NCI-H524 (cell line): ENCODE results near the gene CD63.

Experiments
- DNase-seq, 2 experiments: peaks; one replicate each; lab custom pipeline; 2025; lab: John Stamatoyannopoulos, UW

CD63 gene

GRCh38 chr12:55720894-55721444, 7.8 kb downstream of the CD63 start:
- DNase-seq, result peak; percentile 96 to 98

GRCh38 chr12:55720071-55720564, 8.7 kb downstream of the CD63 start, which contains the start of gene RDH5:
Gene RDH5 (plus strand): TSS chr12:55720393. CDS start chr12:55721185, 792 bp downstream.
- DNase-seq, result peak; percentile 90 to 95

- peak in 1 of 2 experiments; percentile 36 for DNase-seq
Measured at GRCh38 chr12:55719371-55719770, 9.4 kb downstream of the CD63 start.

GRCh38 chr12:55718624-55719275, 10.1 kb downstream of the CD63 start:
- DNase-seq, result no peak

GRCh38 chr12:55718015-55718414, 10.8 kb downstream of the CD63 start:
- no peak for DNase-seq

- peak; percentile 99 for DNase-seq
Measured at GRCh38 chr12:55717011-55718007, 11.5 kb downstream of the CD63 start.

GRCh38 chr12:55716582-55716957, 12.2 kb downstream of the CD63 start:
- DNase-seq, result no peak

- peak; percentile 89 to 95 for DNase-seq
Measured at GRCh38 chr12:55715833-55716581, 12.8 kb downstream of the CD63 start, which contains the start of gene BLOC1S1. Gene BLOC1S1 (plus strand): TSS chr12:55716046. CDS start chr12:55716052, 6 bp downstream.

GRCh38 chr12:55715169-55715764, 13.5 kb downstream of the CD63 start:
- DNase-seq, result no peak

- no peak for DNase-seq
Measured at GRCh38 chr12:55713721-55714120, 15.1 kb downstream of the CD63 start.

GRCh38 chr12:55712700-55713415, 16.0 kb downstream of the CD63 start:
- no peak for DNase-seq

- no peak for DNase-seq
Measured at GRCh38 chr12:55711786-55712553, 16.8 kb downstream of the CD63 start.

GRCh38 chr12:55708695-55709233, 20.0 kb downstream of the CD63 start:
- DNase-seq, result no peak

GRCh38 chr12:55707841-55708694, 20.7 kb downstream of the CD63 start, which contains the start of gene ITGA7:
Gene ITGA7 (minus strand): TSS chr12:55707904. CDS start chr12:55707682, 222 bp downstream.
- DNase-seq, result peak; percentile 78 to 89

GRCh38 chr12:55707219-55707671, 21.6 kb downstream of the CD63 start:
- no peak for DNase-seq

- no peak for DNase-seq
Measured at GRCh38 chr12:55706568-55707218, 22.1 kb downstream of the CD63 start.

GRCh38 chr12:55705782-55706402, 22.9 kb downstream of the CD63 start:
- DNase-seq, result peak; percentile 56 to 62
